DND-41 (cell line): Measurements from ENCODE around the gene DIAPH1.

Experiments used
- ATAC-seq: fragments of 200-7000 bp; cut with Tn5 transposase; 3 replicates; pipeline ENCODE4 v1.9.1; 2021; ENCODE audit warnings: low read depth; ENCODE audit not compliant: insufficient read depth
- DNase-seq: peaks from one replicate; pipeline ENCODE4 v3.0.0-alpha.2; 2020
- H2AFZ ChIP-seq: 2 replicates; pipeline ENCODE4 v1.6.0; 2012; ENCODE audit warnings: low read depth, low read length
- H3K27ac ChIP-seq: 2 replicates; pipeline ENCODE4 v1.5.1; 2012; ENCODE audit warnings: low read length, inconsistent platforms
- H3K27me3 ChIP-seq: fragments of 200-600 bp; sonication (generic); 2 replicates; pipeline ENCODE4 v1.6.0; 2012; ENCODE audit warnings: low read length, mild to moderate bottlenecking, inconsistent platforms; ENCODE audit not compliant: insufficient read depth, poor library complexity
- H3K36me3 ChIP-seq: 2 replicates; pipeline ENCODE4 v1.5.1; 2012; ENCODE audit warnings: low read length, inconsistent platforms; ENCODE audit not compliant: insufficient read depth
- H3K4me1 ChIP-seq: 2 replicates; pipeline ENCODE4 v1.5.1; 2012; ENCODE audit warnings: mild to moderate bottlenecking, low read length; ENCODE audit not compliant: insufficient read depth
- H3K4me2 ChIP-seq: 2 replicates; pipeline ENCODE4 v1.6.0; 2012; ENCODE audit warnings: mild to moderate bottlenecking, moderate library complexity, low read length, inconsistent platforms; ENCODE audit not compliant: insufficient read depth
- H3K4me3 ChIP-seq, 2 experiments: fragments of 200-600 bp in 1 of 2; shearing (Covaris generic) in 1 of 2; 2 replicates each; pipeline ENCODE4 v1.5.1; 2012 to 2016; ENCODE audit warnings: inconsistent platforms in 2 of 2, low read length in 2 of 2, mild to moderate bottlenecking in 2 of 2, low read depth in 1 of 2, moderate library complexity in 1 of 2
- H3K79me2 ChIP-seq: 2 replicates; pipeline ENCODE4 v1.6.0; 2012; ENCODE audit warnings: low read length, inconsistent platforms; ENCODE audit not compliant: insufficient read depth
- H3K9ac ChIP-seq: 2 replicates; pipeline ENCODE4 v1.6.0; 2012; ENCODE audit warnings: low read depth, mild to moderate bottlenecking, inconsistent platforms, low read length, moderate library complexity
- H3K9me3 ChIP-seq: 2 replicates; pipeline ENCODE4 v1.5.1; 2012; ENCODE audit warnings: low read length, moderate library complexity, mild to moderate bottlenecking, inconsistent platforms; ENCODE audit not compliant: insufficient read depth, severe bottlenecking
- H4K20me1 ChIP-seq: 2 replicates; pipeline ENCODE4 v1.6.0; 2012; ENCODE audit warnings: low read length; ENCODE audit not compliant: insufficient read depth
- CTCF ChIP-seq: IDR thresholded peaks from 2 replicates; pipeline ENCODE4 v1.5.1; 2012; ENCODE audit warnings: borderline replicate concordance, low read length, moderate library complexity, mild to moderate bottlenecking; ENCODE audit not compliant: poor library complexity, severe bottlenecking; ENCODE audit errors: extremely low read depth
- EZH2 ChIP-seq: IDR thresholded peaks from 3 replicates; pipeline ENCODE4 v1.6.1; 2012; ENCODE audit warnings: borderline replicate concordance, low read depth, mild to moderate bottlenecking, moderate library complexity, low read length, inconsistent platforms; ENCODE audit not compliant: severe bottlenecking

DIAPH1 gene

GRCh38 chr5:141493500-141494422 lies 125.0 kb downstream of the DIAPH1 start:
- Histone ChIP-seq H3K79me2 (no peaks in the 10 kb centered on the region), H3K4me3 (no peak overlapping the region), H3K36me3 (no peaks in the 10 kb centered on the region), H2AFZ (peak overlapping the region; percentile 53; the same call in 1 of the 2 replicates), H4K20me1 (no peaks in the 10 kb centered on the region), H3K4me2 (no peak overlapping the region), H3K27ac (peak overlapping the region; percentile 68; the same call in 1 of the 2 replicates), H3K27me3 (no peaks in the 10 kb centered on the region), H3K9ac (0 out of 2 replicates have a peak overlapping the region, but pooled peaks have one; percentile 49), H3K9me3 (no peaks in the 10 kb centered on the region), H3K4me1 (peaks cover 29% of the 10 kb centered on the region)
- DNase-seq (no peak), ATAC-seq (no peak)
- TF ChIP-seq EZH2 = no peak
- no peak for TF ChIP-seq CTCF

GRCh38 chr5:141492168-141492885 lies 126.5 kb downstream of the DIAPH1 start:
- Histone ChIP-seq H3K9me3 (no peaks in the 10 kb centered on the region), H4K20me1 (no peaks in the 10 kb centered on the region), H3K27me3 (no peaks in the 10 kb centered on the region), H3K4me2 (no peak overlapping the region), H3K27ac (no peak overlapping the region), H3K79me2 (no peaks in the 10 kb centered on the region), H3K4me3 (no peak overlapping the region), H3K9ac (no peak overlapping the region), H3K36me3 (no peaks in the 10 kb centered on the region), H2AFZ (no peak overlapping the region), H3K4me1 (peaks cover 29% of the 10 kb centered on the region)
- no peak for DNase-seq
- no peak for TF ChIP-seq CTCF
- no peak for TF ChIP-seq EZH2
- no peak for ATAC-seq

DNA sequence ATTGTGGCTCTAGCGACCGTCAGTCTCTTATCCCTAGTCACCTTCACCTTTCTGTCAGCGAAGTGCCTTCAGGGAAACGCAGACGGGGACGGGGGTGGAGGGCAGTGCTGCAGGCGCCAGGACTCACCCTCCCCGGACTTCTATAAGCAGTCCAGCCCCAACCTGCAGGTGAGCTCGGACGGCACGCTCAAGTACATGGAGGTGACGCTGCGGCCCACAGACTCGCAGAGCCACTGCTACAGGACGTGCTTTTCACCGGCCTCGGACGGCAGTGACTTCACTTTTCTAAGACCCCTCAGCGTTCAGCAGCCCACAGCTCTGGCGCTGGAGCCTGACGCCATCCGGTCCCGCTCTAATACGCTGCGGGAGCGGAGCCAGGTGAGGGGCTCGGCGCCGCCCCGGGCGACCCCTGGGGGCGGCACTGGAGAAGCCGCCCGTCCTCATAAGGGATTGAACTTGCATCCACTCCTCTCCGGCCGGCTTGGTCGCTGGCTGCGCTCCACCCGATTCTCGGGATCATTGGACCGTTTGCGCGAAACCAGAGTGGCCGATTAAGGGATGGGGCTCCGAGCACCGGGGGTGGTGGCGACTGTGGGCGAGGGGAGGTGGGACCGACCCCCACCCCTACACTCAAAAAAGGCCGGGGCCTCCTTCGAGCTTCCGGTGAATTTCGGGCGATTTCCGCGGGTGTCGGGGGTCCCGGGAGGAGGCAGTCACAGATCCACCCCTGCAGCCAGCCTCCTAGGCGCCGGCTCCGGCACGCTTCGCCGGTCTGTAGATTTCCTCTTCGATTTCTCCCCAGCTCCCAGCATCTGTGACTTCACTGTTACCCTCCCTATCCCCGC lies 127.3 kb downstream of the DIAPH1 start:
- no peak overlapping the region for H3K27ac ChIP-seq
- H3K4me1 ChIP-seq = peaks cover 23% of the 10 kb centered on the region
- H3K4me2 ChIP-seq = no peak overlapping the region
- H3K4me3 ChIP-seq = no peak overlapping the region
- no peak overlapping the region for H2AFZ ChIP-seq
- no peaks in the 10 kb centered on the region for H3K36me3 ChIP-seq
- H4K20me1 ChIP-seq = no peaks in the 10 kb centered on the region; the same call in 1 of the 2 replicates
- DNase-seq (no peak), ATAC-seq (no peak)
- TF ChIP-seq EZH2 (no peak), CTCF (no peak)
- H3K9me3 ChIP-seq = no peaks in the 10 kb centered on the region
- no peak overlapping the region for H3K9ac ChIP-seq
- no peaks in the 10 kb centered on the region for H3K79me2 ChIP-seq
- no peaks in the 10 kb centered on the region for H3K27me3 ChIP-seq
